ENCODE data around the gene RNF207. TPM values are rescaled to one million over a fixed set of nuclear protein-coding genes. Genes with fewer than 3 reads are reported as not detected.

RNF207 gene
- polyA plus RNA-seq, 10 donors, result 11.5 to 37.2 (median 15.0) TPM

GRCh38 chr1:6224718-6225117, 18.8 kb downstream of the RNF207 start:
- DNase-seq, result no peak

DNA sequence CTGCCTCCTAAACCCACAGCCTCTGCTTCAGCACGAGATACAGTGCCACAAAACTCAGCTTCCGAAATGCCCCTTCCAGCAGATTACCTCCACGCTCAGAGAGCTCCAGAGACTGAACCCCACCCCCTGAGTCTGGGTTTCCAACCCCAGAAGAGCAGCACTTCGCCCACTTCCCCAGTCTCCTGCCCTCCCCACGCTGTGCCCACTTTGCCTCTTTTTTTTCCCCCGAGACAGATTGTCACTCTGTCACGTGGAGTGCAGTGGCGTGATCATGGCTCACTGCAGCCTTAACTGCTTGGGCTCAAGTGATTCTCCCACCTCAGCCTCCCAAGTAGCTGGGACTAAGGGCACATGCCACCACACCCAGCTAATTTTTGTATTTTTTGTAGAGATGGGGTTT, 19.7 kb downstream of the RNF207 start:
- DNase-seq, result no peak

GRCh38 chr1:6233376-6233775, 27.5 kb downstream of the RNF207 start:
- no peak for DNase-seq

DNA sequence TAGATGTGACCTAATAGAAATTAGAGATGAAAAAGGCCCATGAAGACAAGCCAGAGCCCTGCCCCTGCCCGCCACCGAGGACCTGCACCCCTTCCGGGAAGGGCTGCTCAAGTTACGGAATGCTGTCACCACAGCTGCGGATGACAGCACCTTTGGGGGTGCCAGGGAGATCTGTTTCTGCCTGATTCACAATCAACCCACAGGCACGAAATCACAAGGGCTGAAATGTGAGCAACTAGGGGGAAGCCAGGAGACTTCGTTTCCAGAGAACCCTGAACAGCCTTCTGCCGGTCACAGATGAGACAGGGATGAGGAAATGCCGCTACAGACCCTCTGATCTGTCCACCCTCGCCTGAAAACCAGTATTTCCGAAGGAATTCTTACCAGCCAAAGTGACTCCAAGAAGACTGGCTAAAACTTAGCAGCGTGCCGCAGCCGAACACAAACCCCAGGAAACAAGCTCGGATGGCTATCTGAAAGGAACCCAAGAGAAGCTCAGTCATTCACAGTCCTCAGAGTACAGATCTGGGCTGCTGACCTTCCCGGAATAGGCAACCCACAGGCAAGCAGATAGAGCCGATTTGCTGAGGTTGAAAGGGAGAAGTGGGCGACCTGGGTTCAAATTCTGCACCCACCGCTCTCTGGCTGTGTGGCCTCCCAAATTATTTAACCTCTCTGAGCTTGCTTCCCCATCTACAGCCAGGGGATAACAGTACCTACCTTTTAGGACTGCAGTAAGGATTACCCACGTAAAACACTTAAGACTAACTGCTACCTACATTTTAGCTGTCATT, 28.8 kb downstream of the RNF207 start:
- DNase-seq, result peak in 1 of 3 donors; percentile 26

- DNase-seq, result peak in 1 of 3 donors; percentile 23
Measured at GRCh38 chr1:6235296-6235677, 29.4 kb downstream of the RNF207 start.

DNA sequence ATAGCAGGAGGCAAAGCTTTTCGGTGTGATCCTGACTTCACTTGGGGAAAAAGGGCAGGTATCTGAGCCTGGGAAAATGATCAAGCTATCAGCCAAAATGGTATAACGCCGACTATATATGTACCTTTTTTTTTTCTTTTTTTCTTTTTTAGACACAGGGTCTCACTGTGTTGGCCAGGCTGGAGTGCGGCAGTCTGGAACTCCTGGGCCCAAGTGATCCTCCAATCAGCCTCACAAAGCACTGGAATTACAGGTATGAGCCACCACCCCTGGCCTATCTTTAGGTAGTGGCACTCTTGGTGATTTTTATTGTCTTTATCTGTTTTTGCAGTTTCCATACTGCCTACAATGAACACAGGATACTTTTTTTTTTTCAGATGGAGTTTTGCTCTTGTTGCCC, 31.2 kb downstream of the RNF207 start:
- no peak for DNase-seq

GRCh38 chr1:6239213-6239752, 33.4 kb downstream of the RNF207 start:
- DNase-seq, result no peak

DNA sequence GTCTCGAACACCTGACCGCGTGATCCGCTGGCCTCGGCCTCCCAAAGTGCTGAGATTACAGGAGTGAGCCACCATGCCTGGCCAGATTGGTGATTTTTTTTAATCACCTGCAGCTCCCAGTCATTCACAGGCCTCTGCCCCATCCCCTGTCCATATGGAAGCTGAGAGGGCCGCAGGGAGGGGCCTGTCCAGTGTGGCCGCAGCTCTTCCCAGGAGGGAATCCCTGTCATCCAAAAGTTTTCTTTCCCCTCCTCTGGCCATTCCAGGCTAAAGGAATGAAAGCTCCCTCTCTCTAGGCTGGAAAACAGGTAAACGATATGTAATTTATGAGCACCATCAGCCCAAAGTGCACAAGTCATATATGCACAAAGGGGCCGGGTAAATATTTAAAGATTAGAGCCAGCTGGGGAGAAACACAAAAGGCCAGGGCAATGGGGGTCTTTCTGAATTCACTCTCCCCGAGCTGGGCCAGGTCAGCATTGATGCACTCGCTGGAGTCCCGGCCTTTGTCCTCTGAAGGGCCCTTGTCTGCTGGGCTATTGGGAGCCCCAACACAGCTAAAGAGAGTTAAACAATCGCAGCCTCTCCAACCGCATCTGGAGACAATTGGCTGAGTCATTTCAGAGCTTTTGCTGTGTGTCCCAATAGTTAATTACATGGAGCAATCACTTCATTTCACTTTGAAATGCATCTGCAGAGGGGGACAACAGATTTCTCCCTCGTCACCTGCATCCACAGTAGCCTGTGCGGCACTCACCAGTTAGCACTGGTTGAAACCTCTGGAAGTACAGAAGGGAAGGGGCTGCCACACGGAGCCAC, 34.2 kb downstream of the RNF207 start:
- DNase-seq, result peak in 1 of 3 donors; percentile 50

DNA sequence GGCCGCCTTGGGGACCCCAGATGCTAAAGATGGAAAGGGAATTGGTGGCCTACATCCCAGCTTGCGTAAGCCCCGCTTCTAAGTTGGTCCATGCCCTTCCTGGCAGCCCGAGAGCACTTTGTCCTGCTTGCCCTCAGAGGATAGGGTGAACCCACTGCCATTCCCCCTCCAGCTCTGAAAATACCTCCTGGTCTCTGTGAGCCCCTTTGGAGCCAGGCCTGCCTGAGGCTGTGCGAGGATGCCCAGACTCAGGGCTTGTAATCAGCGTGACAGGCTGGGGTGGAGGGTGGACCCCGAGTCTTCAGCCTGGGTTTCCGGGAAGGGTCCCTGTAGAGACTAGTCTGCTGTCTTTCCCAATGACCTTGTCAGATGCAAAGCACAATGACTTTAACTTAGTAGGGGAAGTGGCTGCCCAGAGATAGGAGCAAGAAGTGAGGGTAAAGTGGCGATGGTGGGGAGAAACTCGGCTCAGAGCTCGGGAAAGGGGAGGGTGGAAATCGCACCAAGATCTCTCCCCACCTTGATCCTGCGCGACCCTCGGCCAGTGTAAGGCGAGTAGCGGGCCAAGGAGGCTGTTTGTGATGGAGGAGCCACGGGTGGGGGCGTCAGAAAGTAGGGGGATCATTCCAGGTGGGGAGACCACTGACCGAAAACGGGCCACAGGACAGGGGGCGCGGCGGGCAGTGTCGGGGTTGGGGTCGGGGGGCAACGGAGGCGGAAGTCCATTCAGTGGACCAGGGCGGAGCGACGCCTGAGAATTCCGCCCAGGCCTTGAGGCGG, 35.4 kb downstream of the RNF207 start:
- peak in 1 of 3 donors; percentile 9 for DNase-seq

- DNase-seq, result peak in 1 of 3 donors; percentile 68
Measured at GRCh38 chr1:6241887-6242740, 36.2 kb downstream of the RNF207 start.

DNA sequence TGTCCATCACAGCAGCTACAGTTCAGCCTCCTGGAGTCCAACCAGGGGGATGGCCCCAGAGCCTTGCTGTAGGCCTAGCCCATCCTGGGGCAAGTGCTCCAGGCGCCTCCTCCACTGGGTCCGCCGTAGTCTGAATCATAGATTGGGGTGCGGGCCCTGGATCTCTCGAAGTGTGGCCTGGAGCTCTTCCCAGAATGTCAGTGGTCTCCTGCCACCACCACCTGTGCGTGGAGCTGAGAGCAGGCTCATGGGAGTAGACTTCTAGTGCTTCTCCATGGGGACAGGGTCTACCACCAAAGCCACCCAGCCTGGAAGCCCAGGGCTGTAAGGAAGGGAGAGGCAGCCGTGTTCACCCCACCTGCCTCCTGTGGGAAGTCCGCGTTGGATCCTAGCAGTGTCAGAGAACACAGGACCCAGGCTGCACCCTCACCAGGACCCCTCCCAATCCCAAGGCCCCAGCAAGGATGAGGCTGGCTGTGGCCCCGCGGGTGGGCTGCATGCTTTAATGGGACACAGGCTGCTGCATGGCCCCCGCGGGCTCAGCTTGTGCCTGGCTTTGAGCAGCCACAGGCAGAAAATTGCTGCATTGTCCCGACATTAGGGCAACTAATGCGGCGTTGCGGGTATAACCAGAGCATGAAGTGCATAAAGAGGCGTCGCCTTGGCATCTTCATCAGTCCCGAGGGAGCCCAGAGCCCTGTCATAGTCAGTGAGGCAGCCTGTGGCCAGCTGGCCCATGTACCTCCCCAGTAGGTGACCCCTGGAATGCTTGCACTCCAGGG, 37.3 kb downstream of the RNF207 start:
- DNase-seq, result peak in 1 of 3 donors; percentile 6

GRCh38 chr1:6243993-6244392, 38.1 kb downstream of the RNF207 start, which contains the start of gene HES3:
HES3 (plus strand) TSS chr1:6244179; CDS start chr1:6244366, 187 bp downstream.
- peak in 1 of 3 donors; percentile 8 for DNase-seq

DNA sequence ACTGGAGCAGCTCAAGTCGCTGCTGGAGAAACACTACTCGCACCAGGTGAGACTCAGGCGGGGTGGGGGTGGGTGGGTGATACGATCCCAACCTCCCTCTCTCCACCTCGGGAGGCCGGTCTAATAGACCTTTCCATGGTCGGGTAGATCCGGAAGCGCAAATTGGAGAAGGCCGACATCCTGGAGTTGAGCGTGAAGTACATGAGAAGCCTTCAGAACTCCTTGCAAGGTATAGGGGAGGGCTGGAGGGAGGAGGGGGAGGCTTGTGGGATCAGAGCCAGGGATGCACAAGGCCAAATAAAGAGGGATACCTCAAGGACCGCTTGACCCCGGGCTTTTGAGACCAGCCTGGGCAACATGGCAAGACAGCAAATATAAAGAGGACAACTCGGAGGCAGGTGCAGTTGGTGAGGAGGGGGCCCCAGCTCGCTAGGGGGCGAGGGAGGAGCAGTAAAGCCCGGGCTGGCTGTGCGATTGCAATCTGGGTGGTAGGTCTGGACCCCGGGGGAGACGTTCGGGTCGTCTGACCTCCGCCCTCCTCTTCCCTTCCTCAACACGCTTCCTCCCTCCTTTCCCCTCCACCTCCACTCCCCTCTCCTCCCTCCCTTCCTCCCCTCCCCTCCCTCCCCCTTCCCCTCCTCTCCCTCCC, 38.6 kb downstream of the RNF207 start:
- DNase-seq, result peak in 1 of 3 donors; percentile 21

DNA sequence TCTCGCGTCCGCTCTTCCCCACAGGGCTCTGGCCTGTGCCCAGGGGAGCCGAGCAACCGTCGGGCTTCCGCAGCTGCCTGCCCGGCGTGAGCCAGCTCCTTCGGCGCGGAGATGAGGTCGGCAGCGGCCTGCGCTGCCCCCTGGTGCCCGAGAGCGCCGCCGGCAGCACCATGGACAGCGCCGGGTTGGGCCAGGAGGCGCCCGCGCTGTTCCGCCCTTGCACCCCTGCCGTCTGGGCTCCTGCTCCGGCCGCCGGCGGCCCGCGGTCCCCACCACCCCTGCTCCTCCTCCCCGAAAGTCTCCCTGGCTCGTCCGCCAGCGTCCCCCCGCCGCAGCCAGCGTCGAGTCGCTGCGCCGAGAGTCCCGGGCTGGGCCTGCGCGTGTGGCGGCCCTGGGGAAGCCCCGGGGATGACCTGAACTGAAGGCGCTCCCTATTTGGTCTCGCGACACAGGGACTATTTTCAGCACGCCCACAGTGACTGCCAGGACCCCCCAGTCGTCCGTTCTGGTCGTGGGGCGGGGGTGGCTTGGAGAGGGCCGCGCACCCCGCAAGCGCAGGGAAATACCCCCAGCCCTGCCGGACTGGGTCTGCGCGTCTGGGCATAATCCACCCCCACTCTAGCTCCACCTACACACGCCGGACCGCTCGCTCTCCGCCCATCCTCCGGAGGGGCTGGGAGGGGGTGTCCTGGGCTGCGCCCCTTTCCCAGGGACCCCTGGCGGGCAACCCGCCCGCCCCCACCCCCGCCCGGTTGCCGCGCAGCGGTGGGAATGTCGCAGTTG, 39.4 kb downstream of the RNF207 start:
- DNase-seq, result peak; percentile 69 to 91 (median 89)

DNA sequence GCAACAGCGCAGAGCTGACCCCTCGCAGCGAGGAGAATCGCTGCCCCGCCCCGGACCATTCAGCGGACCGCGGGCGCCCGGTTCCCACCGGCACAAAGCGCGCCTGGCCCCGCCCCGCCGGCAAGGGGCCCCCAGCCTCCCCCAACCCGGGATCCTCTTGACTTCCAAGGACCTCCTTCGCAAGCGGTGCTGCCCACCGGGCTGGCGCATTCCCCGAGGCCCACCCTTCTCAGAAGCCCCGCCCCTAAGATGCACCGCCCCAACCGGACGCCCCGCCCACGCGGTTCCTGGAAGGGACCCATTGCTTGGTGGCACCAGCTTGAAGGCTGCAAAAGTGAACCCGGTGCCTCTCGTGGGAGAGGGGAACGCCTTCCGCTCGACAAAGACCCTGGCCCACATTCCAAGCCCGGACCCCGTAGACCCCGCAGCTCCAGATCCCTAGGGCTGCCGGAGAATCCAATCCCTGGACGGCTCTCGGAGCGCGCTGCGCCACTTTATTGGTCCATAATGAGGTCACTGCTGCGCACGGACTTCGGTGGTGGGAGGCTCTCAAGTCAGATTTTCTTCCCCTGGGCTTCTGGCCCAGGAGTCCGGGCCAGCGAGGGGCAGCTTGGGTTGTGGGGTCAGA, 40.1 kb downstream of the RNF207 start:
- DNase-seq, result peak in 1 of 3 donors; percentile 26

- peak in 2 of 3 donors; percentile 85 to 89 for DNase-seq
Measured at GRCh38 chr1:6246497-6247467, 40.9 kb downstream of the RNF207 start.

GRCh38 chr1:6247651-6248050, 41.7 kb downstream of the RNF207 start:
- peak in 1 of 3 donors; percentile 25 for DNase-seq

Measured in muscle of back (tissue), 11 donors.